ENCODE measurements around the gene NUB1.

DNA sequence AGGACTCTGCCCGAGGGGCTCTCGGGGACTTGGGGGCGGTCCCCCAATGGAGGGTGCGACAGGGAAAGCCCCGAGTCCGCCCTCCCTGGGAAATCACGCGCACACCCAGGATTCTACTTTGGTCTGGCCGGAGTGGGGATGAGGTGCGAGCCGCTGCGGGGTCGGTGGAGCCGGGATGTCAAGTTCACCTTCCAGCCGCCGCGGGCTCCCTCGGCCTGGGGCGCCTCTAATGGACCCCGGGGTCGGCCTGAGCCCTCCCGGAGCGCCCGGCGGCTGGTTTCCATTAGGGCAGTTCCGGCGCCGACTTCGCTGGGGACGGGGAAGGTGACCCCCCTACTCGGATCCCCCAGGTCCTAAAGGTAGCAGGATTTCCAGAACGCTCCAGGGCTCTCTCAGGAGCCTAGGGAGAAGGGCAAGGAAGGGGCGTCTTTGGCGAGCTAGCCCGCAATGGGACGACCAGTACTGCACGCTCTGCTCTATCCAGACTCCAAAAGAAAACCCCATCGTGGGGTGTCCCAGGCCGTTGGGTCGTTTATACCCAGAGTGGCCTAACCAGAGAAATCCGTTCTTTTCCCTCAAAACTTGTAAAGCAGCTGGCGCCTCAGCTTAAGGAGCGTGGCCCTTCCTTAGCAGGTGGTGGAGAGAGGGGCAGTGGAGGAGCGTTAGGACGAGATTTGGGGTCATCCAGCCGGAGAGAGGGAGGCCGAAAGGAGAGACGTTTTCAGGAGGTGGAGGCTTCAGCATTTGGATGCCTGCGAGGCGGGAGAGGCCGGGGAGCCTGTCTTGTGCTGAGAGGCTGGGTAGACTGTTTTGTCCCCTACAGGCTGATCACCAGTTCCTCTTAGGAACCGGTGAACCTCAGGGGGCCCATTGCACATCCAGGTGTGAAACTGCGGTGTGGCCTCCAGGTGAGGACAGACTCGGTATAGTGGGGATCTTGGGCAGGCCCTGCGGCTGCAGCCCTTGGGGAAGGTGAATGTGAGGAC lies 69.1 kb downstream of the NUB1 start:
- TF ChIP-seq, protein P1, sequence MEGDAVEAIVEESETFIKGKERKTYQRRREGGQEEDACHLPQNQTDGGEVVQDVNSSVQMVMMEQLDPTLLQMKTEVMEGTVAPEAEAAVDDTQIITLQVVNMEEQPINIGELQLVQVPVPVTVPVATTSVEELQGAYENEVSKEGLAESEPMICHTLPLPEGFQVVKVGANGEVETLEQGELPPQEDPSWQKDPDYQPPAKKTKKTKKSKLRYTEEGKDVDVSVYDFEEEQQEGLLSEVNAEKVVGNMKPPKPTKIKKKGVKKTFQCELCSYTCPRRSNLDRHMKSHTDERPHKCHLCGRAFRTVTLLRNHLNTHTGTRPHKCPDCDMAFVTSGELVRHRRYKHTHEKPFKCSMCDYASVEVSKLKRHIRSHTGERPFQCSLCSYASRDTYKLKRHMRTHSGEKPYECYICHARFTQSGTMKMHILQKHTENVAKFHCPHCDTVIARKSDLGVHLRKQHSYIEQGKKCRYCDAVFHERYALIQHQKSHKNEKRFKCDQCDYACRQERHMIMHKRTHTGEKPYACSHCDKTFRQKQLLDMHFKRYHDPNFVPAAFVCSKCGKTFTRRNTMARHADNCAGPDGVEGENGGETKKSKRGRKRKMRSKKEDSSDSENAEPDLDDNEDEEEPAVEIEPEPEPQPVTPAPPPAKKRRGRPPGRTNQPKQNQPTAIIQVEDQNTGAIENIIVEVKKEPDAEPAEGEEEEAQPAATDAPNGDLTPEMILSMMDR (IDR thresholded peaks at IDR 0.05): no peak
- TF ChIP-seq POLR2A (IDR thresholded peaks at IDR 0.05) (no peak), POLR2AphosphoS5 (IDR thresholded peaks at IDR 0.05) (peak; percentile 7)
